ENCODE data around the gene SPATC1L.

DNA sequence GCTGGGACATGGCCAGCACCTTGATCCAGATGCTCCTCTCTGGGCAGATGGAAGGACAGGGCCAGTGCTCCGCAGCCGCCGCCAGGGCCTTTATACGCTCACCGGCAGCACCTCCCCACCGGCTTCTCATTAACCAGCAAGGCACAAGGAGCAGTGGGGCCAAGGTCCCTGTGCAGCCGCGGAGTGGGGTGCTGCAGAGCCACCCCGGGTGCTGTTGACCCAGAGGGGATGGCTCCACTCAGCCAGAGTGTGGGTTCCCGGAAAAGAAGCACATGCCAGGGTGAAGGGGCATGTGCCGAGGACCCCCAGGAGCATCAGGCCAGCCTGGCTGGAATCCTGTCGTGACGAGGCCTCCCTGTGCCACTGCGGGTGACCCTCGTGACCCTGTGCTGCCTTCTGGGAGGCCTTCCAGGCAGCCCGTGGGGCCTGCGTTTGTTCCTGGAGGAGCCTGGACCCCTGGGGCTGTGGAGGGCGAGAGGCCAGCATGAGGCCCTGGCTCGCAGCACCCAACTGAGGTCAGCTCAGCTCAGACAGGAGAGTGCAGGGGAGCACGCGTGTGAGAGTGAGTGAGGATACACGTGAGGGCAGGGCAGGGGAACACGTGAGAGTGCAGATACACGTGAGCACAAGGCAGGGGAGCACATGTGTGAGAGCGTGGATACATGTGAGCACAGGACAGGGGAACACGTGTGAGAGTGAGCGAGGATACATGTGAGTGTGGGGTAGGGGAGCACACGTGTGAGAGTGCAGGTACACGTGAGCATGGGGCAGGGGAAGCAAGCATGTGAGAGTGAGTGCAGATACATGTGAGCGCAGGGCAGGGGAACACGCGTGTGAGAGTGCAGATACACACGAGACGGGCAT is 28.5 kb downstream of the SPATC1L start, which contains the start of gene FTCD:
- TF ChIP-seq, protein P1, sequence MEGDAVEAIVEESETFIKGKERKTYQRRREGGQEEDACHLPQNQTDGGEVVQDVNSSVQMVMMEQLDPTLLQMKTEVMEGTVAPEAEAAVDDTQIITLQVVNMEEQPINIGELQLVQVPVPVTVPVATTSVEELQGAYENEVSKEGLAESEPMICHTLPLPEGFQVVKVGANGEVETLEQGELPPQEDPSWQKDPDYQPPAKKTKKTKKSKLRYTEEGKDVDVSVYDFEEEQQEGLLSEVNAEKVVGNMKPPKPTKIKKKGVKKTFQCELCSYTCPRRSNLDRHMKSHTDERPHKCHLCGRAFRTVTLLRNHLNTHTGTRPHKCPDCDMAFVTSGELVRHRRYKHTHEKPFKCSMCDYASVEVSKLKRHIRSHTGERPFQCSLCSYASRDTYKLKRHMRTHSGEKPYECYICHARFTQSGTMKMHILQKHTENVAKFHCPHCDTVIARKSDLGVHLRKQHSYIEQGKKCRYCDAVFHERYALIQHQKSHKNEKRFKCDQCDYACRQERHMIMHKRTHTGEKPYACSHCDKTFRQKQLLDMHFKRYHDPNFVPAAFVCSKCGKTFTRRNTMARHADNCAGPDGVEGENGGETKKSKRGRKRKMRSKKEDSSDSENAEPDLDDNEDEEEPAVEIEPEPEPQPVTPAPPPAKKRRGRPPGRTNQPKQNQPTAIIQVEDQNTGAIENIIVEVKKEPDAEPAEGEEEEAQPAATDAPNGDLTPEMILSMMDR (IDR thresholded peaks at IDR 0.05; ENCODE audit: extremely low read depth in 1 of 2, insufficient read depth in 1 of 2, low read depth in 1 of 2, low read length in 2 of 2) = no peak
- TF ChIP-seq POLR2A (IDR thresholded peaks at IDR 0.05; ENCODE audit: low read depth, low read length) (no peak), FOS (IDR thresholded peaks at IDR 0.05; ENCODE audit: borderline replicate concordance, insufficient read depth, low read length) (no peak), POLR2AphosphoS5 (IDR thresholded peaks at IDR 0.05; ENCODE audit: insufficient read depth, low read depth, low read length) (no peak), JUN (IDR thresholded peaks at IDR 0.05; ENCODE audit: borderline replicate concordance, insufficient read depth, insufficient read length, low read depth) (no peak), EZH2 (IDR thresholded peaks at IDR 0.05; ENCODE audit: borderline replicate concordance, low read depth, low read length, severe bottlenecking) (no peak), GATA2 (IDR thresholded peaks at IDR 0.05; ENCODE audit: insufficient read depth, insufficient read length, low read depth, low read length) (no peak)
- TF ChIP-seq, protein P2, sequence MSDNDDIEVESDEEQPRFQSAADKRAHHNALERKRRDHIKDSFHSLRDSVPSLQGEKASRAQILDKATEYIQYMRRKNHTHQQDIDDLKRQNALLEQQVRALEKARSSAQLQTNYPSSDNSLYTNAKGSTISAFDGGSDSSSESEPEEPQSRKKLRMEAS (IDR thresholded peaks at IDR 0.05; ENCODE audit: insufficient read depth, insufficient read length) = no peak
